Thoracic aorta endothelial cell (primary cell): Measurements from ENCODE around the gene ARID3B. TPM values are rescaled to one million over a fixed set of nuclear protein-coding genes. Genes with fewer than 3 reads are reported as not detected.

Experiments used
- total RNA-seq: library from RNA; depleted of rRNA; stranded (reverse); fragments of >200 nt; gene quantifications from 2 replicates; pipeline ENCODE4 v1.2.3, GENCODE V29; 2012

The ARID3B gene
- total RNA-seq: 4.1 and 6.5 TPM in 2 replicates

DNA sequence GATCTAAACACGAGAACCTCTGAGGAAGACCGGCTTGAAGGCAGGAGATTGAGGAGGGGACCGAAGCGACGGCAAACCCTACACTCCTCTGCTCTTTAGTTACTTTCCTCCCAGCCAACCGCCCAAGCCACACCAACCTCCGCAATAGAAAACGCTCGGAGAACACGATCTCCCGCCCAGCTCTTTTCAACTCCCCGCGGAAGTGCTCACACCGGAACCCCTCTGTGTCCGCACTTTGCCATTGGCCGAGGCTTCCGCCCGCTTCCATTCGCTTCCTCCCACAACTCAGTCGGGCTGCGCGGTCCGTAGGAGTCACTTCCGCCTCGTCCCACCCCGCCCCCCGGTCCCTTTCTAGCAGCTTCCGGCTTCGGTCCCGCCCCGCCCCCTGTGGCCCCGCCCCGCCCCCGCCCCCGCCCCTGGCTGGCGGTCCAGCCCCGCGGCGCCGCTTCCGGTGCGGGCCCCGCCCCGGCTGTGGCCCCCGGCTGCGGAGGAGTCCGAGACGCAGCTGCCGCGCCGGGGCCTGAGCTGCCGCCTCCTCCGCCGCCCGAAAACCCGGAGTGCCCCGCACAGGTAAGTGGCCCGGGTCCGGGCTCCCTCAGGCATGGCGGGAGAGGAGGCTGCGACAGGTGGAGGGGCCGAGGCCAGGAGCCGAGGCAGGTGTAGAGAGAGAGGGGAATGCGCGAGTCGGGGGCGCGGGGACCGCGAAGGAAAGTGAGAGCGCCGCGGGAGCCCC lies at the start of gene ARID3B:
Gene ARID3B (plus strand): TSS at position 460 of the 733 bp plus-strand sequence. CDS start 2,717 bp downstream, outside the sequence.

GRCh38 chr15:74615508-74616365 lies 74.7 kb downstream of the ARID3B start, which contains the start of gene CLK3:
CLK3 (plus strand) TSS chr15:74615836; CDS start chr15:74619197, 3,361 bp downstream.

Other genes starting within 250 kb of the ARID3B start
- gene CYP11A1, start 173.6 kb upstream of the ARID3B start, total RNA-seq: not detected in 2 replicates
- gene SEMA7A, start 107.3 kb upstream of the ARID3B start, total RNA-seq: 0.53 and 1.0 TPM in 2 replicates
- 29.5 and 34.1 TPM in 2 replicates for gene UBL7, start 80.1 kb upstream of the ARID3B start, total RNA-seq
- 41.5 and 67.8 TPM in 2 replicates for gene CLK3, start 74.6 kb downstream of the ARID3B start, total RNA-seq
- 18.3 and 20.1 TPM in 2 replicates for gene EDC3, start 154.8 kb downstream of the ARID3B start, total RNA-seq
- gene CYP1A1, start 184.3 kb downstream of the ARID3B start, total RNA-seq: 0.93 and 4.5 TPM in 2 replicates
- not detected in 2 replicates for gene CYP1A2, start 207.6 kb downstream of the ARID3B start, total RNA-seq
- 37.5 and 47.6 TPM in 2 replicates for gene CSK, start 240.9 kb downstream of the ARID3B start, total RNA-seq